Natural killer cell treated with Interleukin-12 subunit alpha and Interleukin-12 subunit beta and Interleukin-15 and Interleukin-18, amount 100 ng/mL, for 72 hours (primary cell): ENCODE data around the gene GCKR. TPM values are rescaled to one million over a fixed set of nuclear protein-coding genes. Genes with fewer than 3 reads are reported as not detected.

Experiments used
- ATAC-seq, 2 donors: fragments of 150-1000 bp; cut with Tn5 transposase in 1 of 2; sonication (Bioruptor Pico), chemical (Tn5 transposase) in 1 of 2; 2 replicates each; pipeline ENCODE4 v1.10.0; 2021
- DNase-seq: peaks from one replicate; pipeline ENCODE4 v3.0.0; 2022; ENCODE audit warnings: low spot score
- H3K27ac Mint-ChIP-seq, 2 donors: 1 replicate in 1 of 2; 2 replicates in 1 of 2; pipeline ENCODE4 v1.8.0; 2022; ENCODE audit warnings: mixed read lengths in 2 of 2, mild to moderate bottlenecking in 1 of 2, moderate library complexity in 1 of 2
- H3K27me3 Mint-ChIP-seq, 2 donors: 1 replicate in 1 of 2; 2 replicates in 1 of 2; pipeline ENCODE4 v1.8.0; 2022; ENCODE audit warnings: mixed read lengths in 2 of 2
- H3K36me3 Mint-ChIP-seq: one replicate; pipeline ENCODE4 v1.8.0; 2022; ENCODE audit warnings: mixed read lengths
- H3K4me1 Mint-ChIP-seq, 2 donors: 1 replicate in 1 of 2; 2 replicates in 1 of 2; pipeline ENCODE4 v1.8.0; 2022; ENCODE audit warnings: low read depth in 2 of 2, mixed read lengths in 2 of 2, mild to moderate bottlenecking in 1 of 2
- H3K4me3 Mint-ChIP-seq: one replicate; pipeline ENCODE4 v1.8.0; 2022; ENCODE audit warnings: mixed read lengths
- H3K9me3 Mint-ChIP-seq: 2 replicates; pipeline ENCODE4 v1.8.0; 2022; ENCODE audit warnings: mixed read lengths
- total RNA-seq, 2 donors: library from RNA; stranded (reverse); gene quantifications; one replicate each; pipeline ENCODE4 v1.2.3, GENCODE V29; 2022

Gene GCKR
- total RNA-seq, 2 donors from 2014 or later: not detected

GRCh38 chr2:27494944-27495554 is 1.6 kb upstream of the GCKR start, which contains the start of gene FNDC4:
Gene FNDC4, minus strand, starts transcription at chr2:27495200. Its CDS starts 521 bp downstream, at chr2:27494679.
- Mint-ChIP-seq H3K27ac (no peak within 1 kb of the TSS), H3K36me3 (peaks cover 6% of the 10 kb centered on the region), H3K4me1 (peaks cover 15 to 20% of the 10 kb centered on the region in 2 donors), H3K4me3 (peak within 1 kb of the TSS; percentile 71), H3K27me3 (peaks cover 46 to 54% of the 10 kb centered on the region in 2 donors), H3K9me3 (no peaks in the 10 kb centered on the region)
- DNase-seq: no peak
- ATAC-seq: peak; percentile 59 to 66

- DNase-seq: no peak
- H3K27me3 Mint-ChIP-seq: peaks cover 46 to 54% of the 10 kb centered on the region in 2 donors
- peaks cover 6% of the 10 kb centered on the region for H3K36me3 Mint-ChIP-seq
- no peaks in the 10 kb centered on the region for H3K9me3 Mint-ChIP-seq
- H3K27ac Mint-ChIP-seq: no peak overlapping the region
- H3K4me3 Mint-ChIP-seq: peak overlapping the region; percentile 71
- peaks cover 10 to 16% of the 10 kb centered on the region in 2 donors for H3K4me1 Mint-ChIP-seq
- ATAC-seq: peak in 1 of 2 donors; percentile 52
Observed at GRCh38 chr2:27495840-27496356, 741 bp upstream of the GCKR start.

DNA sequence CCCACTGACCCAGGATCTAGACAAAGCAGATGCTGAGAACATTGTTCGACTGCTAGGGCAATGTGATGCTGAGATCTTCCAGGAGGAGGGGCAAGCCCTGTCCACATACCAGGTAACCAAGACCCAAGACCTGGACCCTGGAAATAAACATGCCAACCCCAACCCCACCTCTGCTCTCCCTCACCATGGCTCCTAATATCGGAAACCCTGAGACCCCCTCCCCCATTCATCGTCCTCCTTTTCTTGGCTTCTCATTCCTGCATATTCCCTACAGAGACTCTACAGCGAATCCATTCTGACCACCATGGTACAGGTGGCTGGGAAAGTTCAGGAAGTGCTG is 619 bp downstream of the GCKR start:
- Mint-ChIP-seq H3K36me3 (peaks cover 6% of the 10 kb centered on the region), H3K4me1 (peaks cover 10 to 16% of the 10 kb centered on the region in 2 donors), H3K27me3 (peaks cover 46 to 54% of the 10 kb centered on the region in 2 donors), H3K4me3 (no peak overlapping the region), H3K9me3 (no peaks in the 10 kb centered on the region), H3K27ac (no peak overlapping the region)
- DNase-seq (no peak), ATAC-seq (no peak)

GRCh38 chr2:27498975-27499374 is 2.3 kb downstream of the GCKR start:
- Mint-ChIP-seq H3K4me1 (peaks cover 9 to 10% of the 10 kb centered on the region in 2 donors), H3K27ac (no peak overlapping the region), H3K9me3 (no peaks in the 10 kb centered on the region), H3K36me3 (peaks cover 6% of the 10 kb centered on the region), H3K4me3 (no peak overlapping the region), H3K27me3 (peaks cover 33 to 43% of the 10 kb centered on the region in 2 donors)
- ATAC-seq (no peak), DNase-seq (no peak)

DNA sequence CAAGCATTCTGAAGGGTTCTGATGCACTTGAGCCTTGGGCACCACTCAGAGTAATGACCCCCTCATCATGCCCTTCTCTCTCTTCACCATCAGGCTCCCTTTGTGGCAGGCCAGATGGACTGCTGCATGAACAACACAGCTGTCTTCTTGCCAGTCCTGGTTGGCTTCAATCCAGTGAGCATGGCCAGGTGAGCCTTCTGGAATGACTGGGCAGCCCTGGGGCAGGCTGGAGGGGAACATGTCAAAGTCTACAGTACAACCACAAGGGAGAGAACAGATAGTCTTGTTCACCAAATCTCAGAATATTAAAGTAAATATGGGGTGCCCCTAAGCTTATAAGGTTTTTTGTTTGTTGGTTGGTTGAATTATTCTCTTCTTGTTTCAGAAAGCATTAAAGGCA is 4.4 kb downstream of the GCKR start:
- Mint-ChIP-seq H3K27ac (no peak overlapping the region), H3K27me3 (peaks cover 21 to 34% of the 10 kb centered on the region in 2 donors), H3K9me3 (no peaks in the 10 kb centered on the region), H3K4me1 (peaks cover 0 to 2% of the 10 kb centered on the region in 2 donors), H3K36me3 (no peaks in the 10 kb centered on the region), H3K4me3 (no peak overlapping the region)
- ATAC-seq (no peak), DNase-seq (no peak)

GRCh38 chr2:27502142-27502541 is 5.5 kb downstream of the GCKR start:
- no peaks in the 10 kb centered on the region for H3K9me3 Mint-ChIP-seq
- H3K4me3 Mint-ChIP-seq: no peak overlapping the region
- ATAC-seq (no peak), DNase-seq (no peak)
- no peaks in the 10 kb centered on the region for H3K36me3 Mint-ChIP-seq
- no peaks in the 10 kb centered on the region for H3K4me1 Mint-ChIP-seq
- H3K27ac Mint-ChIP-seq: no peak overlapping the region
- H3K27me3 Mint-ChIP-seq: peaks cover 14 to 24% of the 10 kb centered on the region in 2 donors

- DNase-seq (no peak), ATAC-seq (no peak)
- H3K9me3 Mint-ChIP-seq: no peaks in the 10 kb centered on the region
- no peak overlapping the region for H3K4me3 Mint-ChIP-seq
- H3K4me1 Mint-ChIP-seq: no peaks in the 10 kb centered on the region
- no peaks in the 10 kb centered on the region for H3K36me3 Mint-ChIP-seq
- H3K27ac Mint-ChIP-seq: no peak overlapping the region
- H3K27me3 Mint-ChIP-seq: no peaks in the 10 kb centered on the region
Observed at GRCh38 chr2:27506587-27506986, 9.9 kb downstream of the GCKR start.

- H3K4me3 Mint-ChIP-seq: no peak overlapping the region
- no peaks in the 10 kb centered on the region for H3K9me3 Mint-ChIP-seq
- no peak overlapping the region for H3K27ac Mint-ChIP-seq
- no peaks in the 10 kb centered on the region for H3K4me1 Mint-ChIP-seq
- H3K27me3 Mint-ChIP-seq: peaks cover 0 to 2% of the 10 kb centered on the region in 2 donors
- no peak for ATAC-seq
- DNase-seq: no peak
- no peaks in the 10 kb centered on the region for H3K36me3 Mint-ChIP-seq
Observed at GRCh38 chr2:27507293-27507692, 10.7 kb downstream of the GCKR start.

DNA sequence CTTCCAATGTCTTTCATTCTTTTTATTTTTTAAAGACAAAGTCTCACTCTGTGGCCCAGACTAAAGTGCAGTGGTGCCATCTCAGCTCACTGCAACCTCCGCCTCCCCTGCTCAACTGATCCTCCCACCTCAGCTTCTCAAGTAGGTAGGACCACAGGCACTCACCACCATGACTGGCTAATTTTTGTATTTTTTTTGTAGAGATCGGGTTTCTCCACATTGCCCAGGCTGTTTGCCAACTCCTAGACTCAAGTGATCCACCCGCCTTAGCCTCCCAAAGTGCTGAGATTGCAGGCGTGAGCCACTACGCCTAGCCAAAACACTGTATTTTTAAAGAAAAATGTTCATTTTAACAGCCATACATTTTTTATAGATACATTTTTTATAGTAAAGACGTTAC is 12.7 kb downstream of the GCKR start:
- no peak overlapping the region for H3K27ac Mint-ChIP-seq
- H3K9me3 Mint-ChIP-seq: no peaks in the 10 kb centered on the region
- no peak overlapping the region for H3K4me3 Mint-ChIP-seq
- DNase-seq (no peak), ATAC-seq (no peak)
- H3K36me3 Mint-ChIP-seq: no peaks in the 10 kb centered on the region
- peaks cover 9 to 13% of the 10 kb centered on the region in 2 donors for H3K27me3 Mint-ChIP-seq
- H3K4me1 Mint-ChIP-seq: no peaks in the 10 kb centered on the region

GRCh38 chr2:27518113-27518781 is 21.6 kb downstream of the GCKR start:
- no peak for DNase-seq
- H3K9me3 Mint-ChIP-seq: no peaks in the 10 kb centered on the region
- no peak overlapping the region for H3K4me3 Mint-ChIP-seq
- ATAC-seq: no peak
- no peaks in the 10 kb centered on the region for H3K4me1 Mint-ChIP-seq
- H3K27ac Mint-ChIP-seq: no peak overlapping the region
- no peaks in the 10 kb centered on the region for H3K36me3 Mint-ChIP-seq
- H3K27me3 Mint-ChIP-seq: peaks cover 15 to 20% of the 10 kb centered on the region in 2 donors

GRCh38 chr2:27518782-27519113 is 22.1 kb downstream of the GCKR start:
- Mint-ChIP-seq H3K4me3 (no peak overlapping the region), H3K9me3 (no peaks in the 10 kb centered on the region), H3K27ac (no peak overlapping the region), H3K4me1 (no peaks in the 10 kb centered on the region), H3K36me3 (no peaks in the 10 kb centered on the region), H3K27me3 (peaks cover 16 to 20% of the 10 kb centered on the region in 2 donors)
- DNase-seq: no peak
- no peak for ATAC-seq

DNA sequence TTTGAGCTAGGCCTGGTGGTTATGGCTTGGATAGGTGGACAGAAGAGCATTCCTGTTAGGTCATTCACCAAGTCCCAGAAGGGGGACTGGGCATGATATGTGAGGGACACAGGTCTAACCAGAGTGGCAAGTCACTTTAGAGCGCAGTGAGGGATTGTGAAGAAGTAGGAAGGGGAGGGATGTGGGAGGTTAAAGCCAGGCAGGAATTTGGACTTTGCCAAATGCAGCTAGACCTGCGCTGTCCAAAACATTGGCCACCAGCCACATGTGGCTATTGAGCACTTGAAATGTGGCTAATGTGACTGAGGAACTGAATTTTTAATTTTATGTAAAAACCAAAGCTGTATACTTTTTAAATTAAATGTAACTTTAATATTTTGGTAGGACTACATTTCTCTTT is 23.7 kb downstream of the GCKR start:
- H3K4me3 Mint-ChIP-seq: no peak overlapping the region
- H3K9me3 Mint-ChIP-seq: no peaks in the 10 kb centered on the region
- DNase-seq (no peak), ATAC-seq (no peak)
- peaks cover 18 to 22% of the 10 kb centered on the region in 2 donors for H3K27me3 Mint-ChIP-seq
- no peak overlapping the region for H3K27ac Mint-ChIP-seq
- no peaks in the 10 kb centered on the region for H3K4me1 Mint-ChIP-seq
- no peaks in the 10 kb centered on the region for H3K36me3 Mint-ChIP-seq

- ATAC-seq: no peak
- no peaks in the 10 kb centered on the region for H3K4me1 Mint-ChIP-seq
Observed at GRCh38 chr2:27522400-27522945, 25.8 kb downstream of the GCKR start.

GRCh38 chr2:27527182-27527581 is 30.5 kb downstream of the GCKR start:
- Mint-ChIP-seq H3K9me3 (no peaks in the 10 kb centered on the region), H3K27me3 (peaks cover 32 to 42% of the 10 kb centered on the region in 2 donors)
- no peak for ATAC-seq

More at GRCh38 chr2:27522400-27522945, 25.8 kb downstream of the GCKR start:
- H3K36me3 Mint-ChIP-seq: no peaks in the 10 kb centered on the region
- no peak for DNase-seq
- no peaks in the 10 kb centered on the region for H3K9me3 Mint-ChIP-seq
- peaks cover 27 to 36% of the 10 kb centered on the region in 2 donors for H3K27me3 Mint-ChIP-seq
- no peak overlapping the region for H3K4me3 Mint-ChIP-seq
- no peak overlapping the region for H3K27ac Mint-ChIP-seq

More at GRCh38 chr2:27527182-27527581, 30.5 kb downstream of the GCKR start:
- Mint-ChIP-seq H3K36me3 (no peaks in the 10 kb centered on the region), H3K4me1 (no peaks in the 10 kb centered on the region), H3K27ac (no peak overlapping the region), H3K4me3 (no peak overlapping the region)
- no peak for DNase-seq
